A549 (cell line): ENCODE measurements around the gene CFAP99. TPM values are rescaled to one million over a fixed set of nuclear protein-coding genes. Genes with fewer than 3 reads are reported as not detected.

Experiments
- ATAC-seq, 2 experiments: fragments of 200-7000 bp in 1 of 2; fragments of >200 bp in 1 of 2; cut with Nextera tagmentation in 1 of 2; cut with Tn5 transposase in 1 of 2; 3 replicates each; pipeline versions ENCODE4 v1.8.0 to v1.9.1; 2018 to 2020; ENCODE audit warnings: mild to moderate bottlenecking in 1 of 2, moderate library complexity in 1 of 2
- CTCF ChIA-PET: fragments of 300-600 bp; sonication (Branson Sonifier 250); formaldehyde crosslinking; extraction: SDS; loops from one replicate; lab custom pipeline; 2021; ENCODE audit warnings: antibody characterized with exemption, inconsistent platforms; lab: Yijun Ruan, JAX
- POLR2A ChIA-PET: fragments of 350-600 bp; formaldehyde crosslinking; extraction: SDS; loops from one replicate; lab custom pipeline; 2021; ENCODE audit warnings: antibody characterized with exemption, inconsistent platforms; lab: Yijun Ruan, JAX
- DNase-seq, 2 experiments: peaks; one replicate each; pipeline versions ENCODE4 v3.0.0 to v3.0.0-alpha.2; 2011 to 2016; ENCODE audit warnings: low read depth in 1 of 2, low spot score in 1 of 2
- FAIRE-seq: peaks from 2 replicates; lab custom pipeline; 2011; peaks lifted over from hg19 to GRCh38; lab: Jason Lieb, UNC
- H3K27ac ChIP-seq, 2 experiments: fragments of >200 bp; sonication (Bioruptor Twin); formaldehyde crosslinking; 3 replicates each; pipeline ENCODE4 v1.5.1; 2016 to 2017
- H3K4me1 ChIP-seq: fragments of >200 bp; sonication (Bioruptor Twin); formaldehyde crosslinking; 3 replicates; pipeline ENCODE4 v1.6.1; 2016
- H3K4me2 ChIP-seq: fragments of >200 bp; sonication (Bioruptor Twin); formaldehyde crosslinking; 3 replicates; pipeline ENCODE4 v1.6.1; 2016
- H3K4me3 ChIP-seq: fragments of >200 bp; sonication (Bioruptor Twin); formaldehyde crosslinking; 3 replicates; pipeline ENCODE4 v1.5.1; 2016
- H3K9me3 ChIP-seq: fragments of >200 bp; sonication (Bioruptor Twin); formaldehyde crosslinking; 3 replicates; pipeline ENCODE4 v1.6.1; 2016
- BHLHE40 ChIP-seq: IDR thresholded peaks from 2 replicates; pipeline ENCODE4 v1.6.1; 2012; ENCODE audit warnings: low read depth, low read length, inconsistent platforms
- CBX2 ChIP-seq: fragments of 200-600 bp; sonication (generic); IDR thresholded peaks from 2 replicates; pipeline ENCODE4 v1.6.1; 2016; ENCODE audit warnings: low read depth, mild to moderate bottlenecking, borderline replicate concordance
- CHD2 ChIP-seq: fragments of 150-350 bp; IDR thresholded peaks from 2 replicates; pipeline ENCODE4 v1.6.1; 2014; ENCODE audit warnings: low read length; ENCODE audit not compliant: partially characterized antibody
- CHD4 ChIP-seq: fragments of 200-600 bp; sonication (generic); IDR thresholded peaks from 2 replicates; pipeline ENCODE4 v1.6.1; 2016; ENCODE audit warnings: antibody characterized with exemption, mild to moderate bottlenecking, borderline replicate concordance
- EHF ChIP-seq: fragments of 250-450 bp; sonication (Bioruptor Pico); IDR thresholded peaks from 2 replicates; pipeline ENCODE4 v1.5.0; 2020; ENCODE audit warnings: mild to moderate bottlenecking
- EHMT2 ChIP-seq: fragments of 200-600 bp; sonication (generic); IDR thresholded peaks from 2 replicates; pipeline ENCODE4 v1.6.1; 2016; ENCODE audit warnings: antibody characterized with exemption, low read depth, mild to moderate bottlenecking, moderate library complexity
- EP300 ChIP-seq, 2 experiments: fragments of >200 bp; sonication (Bioruptor Twin); formaldehyde crosslinking; IDR thresholded peaks; 2 replicates in 1 of 2; 3 replicates in 1 of 2; pipeline ENCODE4 v1.6.1; 2016 to 2017
- ESRRA ChIP-seq: fragments of 150-350 bp; IDR thresholded peaks from 2 replicates; pipeline ENCODE4 v1.6.1; 2014; ENCODE audit warnings: mild to moderate bottlenecking, low read length, borderline replicate concordance
- FOSB ChIP-seq: fragments of 250-450 bp; sonication (Bioruptor Pico); IDR thresholded peaks from 2 replicates; pipeline ENCODE4 v1.5.0; 2020; ENCODE audit warnings: mild to moderate bottlenecking, moderate library complexity
- GATA3 ChIP-seq: IDR thresholded peaks from 2 replicates; pipeline ENCODE4 v1.6.1; 2012; ENCODE audit warnings: borderline replicate concordance
- HEYL ChIP-seq: fragments of 250-450 bp; sonication (Bioruptor Pico); IDR thresholded peaks from 2 replicates; pipeline ENCODE4 v1.8.0; 2021; ENCODE audit warnings: mild to moderate bottlenecking, moderate library complexity
- HOXA7 ChIP-seq: fragments of 250-450 bp; sonication (Bioruptor Pico); IDR thresholded peaks from 2 replicates; pipeline ENCODE4 v1.5.0; 2020; ENCODE audit warnings: mild to moderate bottlenecking, moderate library complexity
- HOXB13 ChIP-seq: fragments of 250-450 bp; sonication (Bioruptor Pico); IDR thresholded peaks from 2 replicates; pipeline ENCODE4 v1.5.0; 2020; ENCODE audit warnings: low read depth, mild to moderate bottlenecking, moderate library complexity
- HOXB5 ChIP-seq: fragments of 250-450 bp; sonication (Bioruptor Pico); IDR thresholded peaks from 2 replicates; pipeline ENCODE4 v1.5.0; 2020; ENCODE audit warnings: mild to moderate bottlenecking, moderate library complexity
- JUN ChIP-seq, 2 experiments: fragments of >200 bp; sonication (Bioruptor Twin); formaldehyde crosslinking; IDR thresholded peaks; 2 replicates in 1 of 2; 3 replicates in 1 of 2; pipeline ENCODE4 v1.6.1; 2016 to 2017
- MYC ChIP-seq: IDR thresholded peaks from 2 replicates; pipeline ENCODE4 v1.6.1; 2012; ENCODE audit warnings: mild to moderate bottlenecking, inconsistent platforms, low read length, improper control_type of control experiment, borderline replicate concordance
- NR3C1 ChIP-seq: fragments of >200 bp; sonication (Bioruptor Twin); formaldehyde crosslinking; IDR thresholded peaks from 3 replicates; pipeline ENCODE4 v1.6.1; 2017
- PHF8 ChIP-seq: fragments of 200-600 bp; sonication (generic); IDR thresholded peaks from 2 replicates; pipeline ENCODE4 v1.6.1; 2016; ENCODE audit warnings: low read depth, mild to moderate bottlenecking, antibody characterized with exemption, moderate library complexity, borderline replicate concordance
- POLR2A ChIP-seq: IDR thresholded peaks from 2 replicates; pipeline ENCODE4 v1.6.1; 2012; ENCODE audit warnings: mild to moderate bottlenecking, low read length
- POLR2AphosphoS2 ChIP-seq: conservative IDR thresholded peaks from 2 replicates; pipeline ENCODE4 v1.6.1; 2012; ENCODE audit warnings: low read length, improper control_type of control experiment, inconsistent platforms
- RARB ChIP-seq: fragments of 250-450 bp; sonication (Bioruptor Pico); IDR thresholded peaks from 2 replicates; pipeline ENCODE4 v1.8.0; 2021; ENCODE audit warnings: mild to moderate bottlenecking, moderate library complexity
- RNF2 ChIP-seq: fragments of 200-600 bp; sonication (generic); IDR thresholded peaks from 2 replicates; pipeline ENCODE4 v1.6.1; 2016; ENCODE audit warnings: low read depth, mild to moderate bottlenecking, antibody characterized with exemption, moderate library complexity, borderline replicate concordance
- SMC3 ChIP-seq: fragments of >200 bp; sonication (Bioruptor Twin); formaldehyde crosslinking; IDR thresholded peaks from 3 replicates; pipeline ENCODE4 v1.6.1; 2018; ENCODE audit warnings: inconsistent platforms
- SREBF2 ChIP-seq: fragments of 450-650 bp; IDR thresholded peaks from 2 replicates; pipeline ENCODE4 v1.6.1; 2014; ENCODE audit warnings: mild to moderate bottlenecking, moderate library complexity
- TFCP2L1 ChIP-seq: fragments of 250-450 bp; sonication (Bioruptor Pico); IDR thresholded peaks from 2 replicates; pipeline ENCODE4 v1.5.0; 2021; ENCODE audit warnings: mild to moderate bottlenecking
- TP53 ChIP-seq: fragments of 250-450 bp; sonication (Bioruptor Pico); IDR thresholded peaks from 2 replicates; pipeline ENCODE4 v1.5.0; 2021; ENCODE audit warnings: mild to moderate bottlenecking, moderate library complexity
- USF2 ChIP-seq: fragments of 450-650 bp; IDR thresholded peaks from 2 replicates; pipeline ENCODE4 v1.6.1; 2014; ENCODE audit warnings: antibody characterized with exemption
- ZC3H11A ChIP-seq: fragments of 450-650 bp; IDR thresholded peaks from 2 replicates; pipeline ENCODE4 v1.6.1; 2014; ENCODE audit warnings: antibody characterized with exemption, mild to moderate bottlenecking
- ZFP36 ChIP-seq: fragments of 450-650 bp; IDR thresholded peaks from 2 replicates; pipeline ENCODE4 v1.6.1; 2014; ENCODE audit warnings: borderline replicate concordance; ENCODE audit not compliant: partially characterized antibody
- ZNF302 ChIP-seq: fragments of 250-450 bp; sonication (Bioruptor Pico); IDR thresholded peaks from 2 replicates; pipeline ENCODE4 v1.9.0; 2021; ENCODE audit warnings: inconsistent platforms, mild to moderate bottlenecking, moderate library complexity
- WGBS: methylation state at CpG from one replicate; pipeline ENCODE4 v1.1.6; 2017; ENCODE audit errors: missing lambda C conversion rate; 5-methylcytosine and 5-hydroxymethylcytosine counted together
- polyA plus RNA-seq, 4 experiments: library from polyadenylated mRNA; depleted of rRNA in 3 of 4; stranded (reverse); fragments of >200 nt; fragmentation: RNase III in 1 of 4; extraction: RNeasy Plus Mini Kit Qiagen cat#74134 plus additional on column Dnase treatment in 1 of 4; gene quantifications; 2 replicates in 3 of 4; 3 replicates in 1 of 4; pipeline ENCODE4 v1.2.3, GENCODE V29; 2011 to 2017
- TF ChIP-seq, protein P1 (sequence below): fragments of 250-450 bp; sonication (Bioruptor Pico); IDR thresholded peaks from 2 replicates; pipeline ENCODE4 v1.5.0; 2021; ENCODE audit warnings: mild to moderate bottlenecking, moderate library complexity, borderline replicate concordance
- TF ChIP-seq, protein P2 (sequence below): IDR thresholded peaks from 2 replicates; pipeline ENCODE4 v1.6.1; 2012

Gene CFAP99
- polyA plus RNA-seq, 2 of the 4 experiments (the other 2 are of a cell fraction): 0.09 TPM; not detected in 1

GRCh38 chr4:2421928-2422327 lies 3.2 kb downstream of the CFAP99 start:
- FAIRE-seq (no peak), DNase-seq (no peak), ATAC-seq (no peak)
- ChIA-PET POLR2A (no interaction called here), CTCF (interaction anchor here (0.6 to 2.4 kb wide), 5 partner anchors 9 to 412 kb away, joined by 3 to 10 read pairs (median 4); no protein-coding TSS in a partner anchor)
- Histone ChIP-seq H3K27ac (no peak overlapping the region), H3K4me1 (peaks cover 5% of the 10 kb centered on the region; the same call in 1 of the 3 replicates), H3K4me2 (no peak overlapping the region), H3K9me3 (no peaks in the 10 kb centered on the region), H3K4me3 (no peak overlapping the region)
- TF ChIP-seq, protein P1, sequence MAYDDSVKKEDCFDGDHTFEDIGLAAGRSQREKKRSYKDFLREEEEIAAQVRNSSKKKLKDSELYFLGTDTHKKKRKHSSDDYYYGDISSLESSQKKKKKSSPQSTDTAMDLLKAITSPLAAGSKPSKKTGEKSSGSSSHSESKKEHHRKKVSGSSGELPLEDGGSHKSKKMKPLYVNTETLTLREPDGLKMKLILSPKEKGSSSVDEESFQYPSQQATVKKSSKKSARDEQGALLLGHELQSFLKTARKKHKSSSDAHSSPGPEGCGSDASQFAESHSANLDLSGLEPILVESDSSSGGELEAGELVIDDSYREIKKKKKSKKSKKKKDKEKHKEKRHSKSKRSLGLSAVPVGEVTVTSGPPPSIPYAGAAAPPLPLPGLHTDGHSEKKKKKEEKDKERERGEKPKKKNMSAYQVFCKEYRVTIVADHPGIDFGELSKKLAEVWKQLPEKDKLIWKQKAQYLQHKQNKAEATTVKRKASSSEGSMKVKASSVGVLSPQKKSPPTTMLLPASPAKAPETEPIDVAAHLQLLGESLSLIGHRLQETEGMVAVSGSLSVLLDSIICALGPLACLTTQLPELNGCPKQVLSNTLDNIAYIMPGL: no peak
- TF ChIP-seq GATA3 (no peak), SREBF2 (no peak), EHMT2 (no peak), HOXB5 (no peak), TFCP2L1 (CRISPR knock-in tag) (no peak), ZFP36 (no peak), POLR2A (no peak), FOSB (CRISPR knock-in tag) (no peak), CBX2 (no peak), NR3C1 (no peak), SMC3 (no peak), RNF2 (no peak), HOXA7 (CRISPR knock-in tag) (no peak), CHD4 (no peak), EHF (CRISPR knock-in tag) (no peak), USF2 (no peak)
- TF ChIP-seq, protein P2, sequence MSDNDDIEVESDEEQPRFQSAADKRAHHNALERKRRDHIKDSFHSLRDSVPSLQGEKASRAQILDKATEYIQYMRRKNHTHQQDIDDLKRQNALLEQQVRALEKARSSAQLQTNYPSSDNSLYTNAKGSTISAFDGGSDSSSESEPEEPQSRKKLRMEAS: no peak
- 67% methylated on average over 6 of the region's 6 CpGs for WGBS

GRCh38 chr4:2423066-2423465 lies 4.3 kb downstream of the CFAP99 start:
- no peak for FAIRE-seq

GRCh38 chr4:2423695-2424094 lies 4.9 kb downstream of the CFAP99 start:
- H3K4me1 ChIP-seq: peaks cover 5% of the 10 kb centered on the region; the same call in 1 of the 3 replicates
- FAIRE-seq: no peak

More at GRCh38 chr4:2423066-2423465, 4.3 kb downstream of the CFAP99 start:
- Histone ChIP-seq H3K4me2 (no peak overlapping the region), H3K4me3 (no peak overlapping the region), H3K9me3 (no peaks in the 10 kb centered on the region), H3K27ac (0 out of 6 replicates have a peak overlapping the region, but pooled peaks of 1 of the 2 experiments have one; percentile 8), H3K4me1 (peaks cover 5% of the 10 kb centered on the region; the same call in 1 of the 3 replicates)
- CTCF ChIA-PET: interaction anchor here (1.3 to 2.4 kb wide), 3 partner anchors 10 to 39 kb away, joined by 4 to 10 read pairs (median 5); no protein-coding TSS in a partner anchor
- ATAC-seq: no peak
- no CpG with 5 or more reads among the region's 4 CpGs for WGBS
- POLR2A ChIA-PET: no interaction called here
- TF ChIP-seq ZNF302 (CRISPR knock-in tag): no peak
- no peak for TF ChIP-seq POLR2AphosphoS2
- TF ChIP-seq ZC3H11A: no peak
- no peak for TF ChIP-seq BHLHE40
- TF ChIP-seq TP53 (CRISPR knock-in tag): no peak
- no peak for TF ChIP-seq SMC3
- no peak for TF ChIP-seq SREBF2
- no peak for TF ChIP-seq ESRRA
- no peak for TF ChIP-seq JUN (IDR thresholded peaks at IDR 0.05)
- TF ChIP-seq, all 56 proteins: peak for 0
- no peak for DNase-seq

More at GRCh38 chr4:2423695-2424094, 4.9 kb downstream of the CFAP99 start:
- ATAC-seq (no peak), DNase-seq (no peak)
- Histone ChIP-seq H3K4me2 (no peak overlapping the region), H3K4me3 (no peak overlapping the region), H3K27ac (0 out of 6 replicates have a peak overlapping the region, but pooled peaks of 1 of the 2 experiments have one; percentile 8), H3K9me3 (no peaks in the 10 kb centered on the region)
- 89% methylated on average over 4 of the region's 10 CpGs for WGBS
- no peak for TF ChIP-seq CHD2
- TF ChIP-seq EHMT2: no peak
- no peak for TF ChIP-seq ZFP36
- no peak for TF ChIP-seq RARB (CRISPR knock-in tag)
- TF ChIP-seq ZC3H11A: no peak
- no peak for TF ChIP-seq PHF8
- TF ChIP-seq ESRRA: no peak
- TF ChIP-seq RNF2: no peak
- no peak for TF ChIP-seq ZNF302 (CRISPR knock-in tag)
- TF ChIP-seq POLR2A: no peak
- TF ChIP-seq GATA3: no peak
- TF ChIP-seq HOXA7 (CRISPR knock-in tag): no peak
- TF ChIP-seq HEYL (CRISPR knock-in tag): no peak
- no peak for TF ChIP-seq POLR2AphosphoS2
- TF ChIP-seq MYC: no peak
- no peak for TF ChIP-seq EP300 (IDR thresholded peaks at IDR 0.05)
- TF ChIP-seq HOXB13 (CRISPR knock-in tag): no peak
- POLR2A ChIA-PET: no interaction called here
- CTCF ChIA-PET: no interaction called here
